B cell (primary cell): ENCODE results near the gene RHOH. TPM values are rescaled to one million over a fixed set of nuclear protein-coding genes. Genes with fewer than 3 reads are reported as not detected.
A peak's percentile ranks its signal among the peaks of the same experiment; 100 is the strongest.

Source experiments
- ATAC-seq: fragments of 200-7000 bp; cut with Tn5 transposase; one replicate; pipeline ENCODE4 v1.10.0; 2021; ENCODE audit warnings: low read depth, mild to moderate bottlenecking, moderate number of reproducible peaks, moderate library complexity
- CTCF ChIA-PET: fragments of 350-600 bp; sonication (Branson Sonifier 250); formaldehyde crosslinking; loops from one replicate; lab custom pipeline; 2021; ENCODE audit warnings: antibody characterized with exemption, inconsistent platforms; lab: Charles Lee
- POLR2A ChIA-PET: fragments of 350-600 bp; sonication (Branson Sonifier 250); formaldehyde crosslinking; loops from one replicate; lab custom pipeline; 2021; ENCODE audit warnings: antibody characterized with exemption; lab: Charles Lee
- DNase-seq: peaks from one replicate; pipeline ENCODE4 v3.0.0; 2013
- H2AFZ ChIP-seq: 2 replicates; pipeline ENCODE4 v1.6.1; 2012; ENCODE audit warnings: mild to moderate bottlenecking, low read depth, low read length; ENCODE audit not compliant: insufficient read depth, poor library complexity, severe bottlenecking
- H3K27ac ChIP-seq, 2 donors: 1 replicate in 1 of 2; 2 replicates in 1 of 2; pipeline ENCODE4 v1.5.1; 2012 to 2013; ENCODE audit warnings: low read length in 2 of 2, mild to moderate bottlenecking in 2 of 2, moderate library complexity in 1 of 2
- H3K27me3 ChIP-seq, 4 experiments: fragments of 200-600 bp in 1 of 4; sonication (generic) in 1 of 4; replicated peaks in 1 of 4; 1 replicate in 2 of 4; 2 replicates in 2 of 4; pipeline versions ENCODE4 v1.6.1 to v1.7.0; 2013 to 2016; ENCODE audit warnings: low read length in 3 of 4, mild to moderate bottlenecking in 2 of 4, mixed read lengths in 1 of 4, moderate library complexity in 1 of 4; ENCODE audit not compliant: insufficient read depth in 4 of 4, control insufficient read depth in 3 of 4; ENCODE audit errors: control extremely low read depth in 1 of 4
- H3K36me3 ChIP-seq, 2 experiments: replicated peaks in 1 of 2; 1 replicate in 1 of 2; 2 replicates in 1 of 2; pipeline versions ENCODE4 v1.6.1 to v1.7.1; 2013; ENCODE audit warnings: low read length in 1 of 2; ENCODE audit not compliant: insufficient read depth in 2 of 2, control insufficient read depth in 1 of 2; ENCODE audit errors: control extremely low read depth in 1 of 2, extremely low read depth in 1 of 2
- H3K4me1 ChIP-seq, 2 donors: fragments of 200-600 bp in 1 of 2; sonication (generic) in 1 of 2; 1 replicate in 1 of 2; 2 replicates in 1 of 2; pipeline versions ENCODE4 v1.5.1 to v1.6.1; 2013 to 2017; ENCODE audit warnings: low read length in 2 of 2; ENCODE audit not compliant: control insufficient read depth in 2 of 2, insufficient read depth in 2 of 2
- H3K4me2 ChIP-seq: replicated peaks from 2 replicates; pipeline ENCODE3; 2012; ENCODE audit warnings: mild to moderate bottlenecking, low read depth, low read length; ENCODE audit not compliant: poor library complexity, severe bottlenecking
- H3K4me3 ChIP-seq, 5 experiments: fragments of 200-600 bp in 1 of 5; sonication (generic) in 1 of 5; 1 replicate in 3 of 5; 2 replicates in 2 of 5; pipeline versions ENCODE4 v1.5.1 to v1.7.0; 2011 to 2016; ENCODE audit warnings: low read length in 4 of 5, mild to moderate bottlenecking in 4 of 5, low read depth in 2 of 5, control low read depth in 1 of 5, moderate library complexity in 1 of 5; ENCODE audit not compliant: insufficient read depth in 1 of 5; ENCODE audit errors: control extremely low read depth in 1 of 5, extremely low read depth in 1 of 5
- H3K79me2 ChIP-seq: fragments of 200-600 bp; sonication (generic); one replicate; pipeline ENCODE4 v1.6.0; 2016; ENCODE audit warnings: low read length; ENCODE audit not compliant: control insufficient read depth, insufficient read depth
- H3K9ac ChIP-seq: fragments of 200-600 bp; sonication (generic); 2 replicates; pipeline ENCODE4 v1.6.1; 2017; ENCODE audit warnings: mild to moderate bottlenecking, low read length, moderate library complexity
- H3K9me3 ChIP-seq, 3 donors: one replicate each; pipeline versions ENCODE4 v1.6.1 to v1.7.1; 2013; ENCODE audit warnings: low read length in 2 of 3; ENCODE audit not compliant: control insufficient read depth in 2 of 3, insufficient read depth in 1 of 3; ENCODE audit errors: control extremely low read depth in 1 of 3
- H4K20me1 ChIP-seq: 2 replicates; pipeline ENCODE4 v1.6.0; 2012; ENCODE audit warnings: mild to moderate bottlenecking, low read length; ENCODE audit not compliant: insufficient read depth, control insufficient read depth, poor library complexity, severe bottlenecking
- H3K27ac Mint-ChIP-seq: one replicate; pipeline ENCODE4 v1.8.0; 2021; ENCODE audit warnings: mixed read lengths
- H3K27me3 Mint-ChIP-seq: one replicate; pipeline ENCODE4 v1.8.0; 2021; ENCODE audit warnings: mixed read lengths
- H3K4me1 Mint-ChIP-seq: one replicate; pipeline ENCODE4 v1.8.0; 2021; ENCODE audit warnings: mixed read lengths
- H3K4me3 Mint-ChIP-seq: one replicate; pipeline ENCODE4 v1.8.0; 2021; ENCODE audit warnings: mixed read lengths
- H3K9me3 Mint-ChIP-seq: one replicate; pipeline ENCODE4 v1.8.0; 2022; ENCODE audit warnings: mixed read lengths; ENCODE audit not compliant: insufficient read depth
- CTCF ChIP-seq: fragments of 200-600 bp; IDR thresholded peaks from one replicate; pipeline ENCODE4 v1.8.0; 2022; ENCODE audit warnings: antibody characterized with exemption, mild to moderate bottlenecking
- EZH2 ChIP-seq: IDR thresholded peaks from 2 replicates; pipeline ENCODE4 v1.6.1; 2012; ENCODE audit warnings: borderline replicate concordance, low read depth, mild to moderate bottlenecking, moderate library complexity, low read length; ENCODE audit not compliant: insufficient read depth, poor library complexity, severe bottlenecking
- WGBS: methylation state at CpG from one replicate; pipeline ENCODE4 v1.1.5; 2013; ENCODE audit warnings: missing lambda C conversion rate; ENCODE audit not compliant: insufficient coverage; 5-methylcytosine and 5-hydroxymethylcytosine counted together
- intact Hi-C: fragments of 100-400 bp; cut with micrococcal nuclease; formaldehyde crosslinking; loops from one replicate; pipeline ENCODE4 v1.10.0; 2022
- polyA plus RNA-seq: library from polyadenylated mRNA; depleted of rRNA; stranded (reverse); fragments of >200 nt; gene quantifications from 2 replicates; pipeline ENCODE4 v1.2.3, GENCODE V29; 2012
- total RNA-seq, 2 donors: library from RNA; stranded (reverse); fragments of 120-200 nt in 1 of 2; gene quantifications; 1 replicate in 1 of 2; 2 replicates in 1 of 2; pipeline versions ENCODE4 v1.2.3 to v1.2.4, GENCODE V29; 2013 to 2022

The RHOH gene
- total and polyA plus RNA-seq, 2 donors (not counting 1 experiment from before 2014, with no cell fraction given) = 118 to 209 TPM

GRCh38 chr4:40246011-40246900 lies 49.4 kb downstream of the RHOH start:
- Histone ChIP-seq H4K20me1 (peaks cover 54% of the 10 kb centered on the region), H3K4me2 (peak overlapping the region; percentile 51), H3K27me3 (no peaks in the 10 kb centered on the region), H3K4me3 (no peak overlapping the region), H3K36me3 (peaks cover 5 to 51% of the 10 kb centered on the region in 2 experiments), H3K4me1 (peaks cover 66 to 71% of the 10 kb centered on the region in 2 donors), H3K9me3 (no peaks in the 10 kb centered on the region), H3K27ac (peak overlapping the region; percentile 33 to 69), H3K79me2 (peaks cover 50% of the 10 kb centered on the region), H3K9ac (no peak overlapping the region), H2AFZ (no peak overlapping the region)
- Mint-ChIP-seq H3K27ac (peak overlapping the region; percentile 76), H3K27me3 (no peaks in the 10 kb centered on the region), H3K9me3 (no peaks in the 10 kb centered on the region), H3K4me3 (no peak overlapping the region), H3K4me1 (peaks cover 71% of the 10 kb centered on the region)
- TF ChIP-seq CTCF (no peak), EZH2 (no peak)
- POLR2A ChIA-PET = interaction anchor here (1.3 kb wide), 2 partner anchors 11 to 55 kb away, joined by 3 read pairs; no protein-coding TSS in a partner anchor
- ATAC-seq (no peak), DNase-seq (no peak)
- intact Hi-C loops = no loop called here
- CTCF ChIA-PET = interaction anchor here (0.6 to 2.3 kb wide), 4 partner anchors 11 to 71 kb away, joined by 3 to 7 read pairs (median 4); no protein-coding TSS in a partner anchor
- WGBS = 77% methylated on average over 5 of the region's 9 CpGs

- H3K4me2 ChIP-seq = peak overlapping the region; percentile 51
- peak overlapping the region; percentile 1 to 69 for H3K27ac ChIP-seq
- DNase-seq (no peak), ATAC-seq (peak; percentile 9)
- no peak overlapping the region for H2AFZ ChIP-seq
- H3K9me3 ChIP-seq = no peaks in the 10 kb centered on the region
- peaks cover 5 to 48% of the 10 kb centered on the region in 2 experiments for H3K36me3 ChIP-seq
- H3K4me1 ChIP-seq = peaks cover 59 to 64% of the 10 kb centered on the region in 2 donors
- peak overlapping the region; percentile 76 for H3K27ac Mint-ChIP-seq
- intact Hi-C loops = loop anchor here (1.0 kb wide), 1 partner anchor 62 kb away; no protein-coding TSS in a partner anchor
- POLR2A ChIA-PET = interaction anchor here (1.2 to 1.3 kb wide), 2 partner anchors 11 to 42 kb away, joined by 3 to 4 read pairs; no protein-coding TSS in a partner anchor
- peak overlapping the region; percentile 20 for H3K4me3 Mint-ChIP-seq
- H3K27me3 ChIP-seq = no peaks in the 10 kb centered on the region
- WGBS = 100% methylated on average over 1 of the region's 2 CpGs
- CTCF ChIA-PET = interaction anchor here (1.0 to 2.3 kb wide), 7 partner anchors 11 to 79 kb away, joined by 3 to 9 read pairs (median 3); no protein-coding TSS in a partner anchor
- H3K9me3 Mint-ChIP-seq = no peaks in the 10 kb centered on the region
- TF ChIP-seq EZH2 = no peak
- TF ChIP-seq CTCF = no peak
- no peak overlapping the region for H3K9ac ChIP-seq
- peaks cover 48% of the 10 kb centered on the region for H4K20me1 ChIP-seq
- peaks cover 67% of the 10 kb centered on the region for H3K4me1 Mint-ChIP-seq
- H3K27me3 Mint-ChIP-seq = no peaks in the 10 kb centered on the region
- no peak overlapping the region for H3K4me3 ChIP-seq
- H3K79me2 ChIP-seq = peaks cover 43% of the 10 kb centered on the region
Measured at GRCh38 chr4:40246938-40247337, 50.1 kb downstream of the RHOH start.
